GM12878 (cell line): ENCODE data around the gene RNASE13. TPM values are rescaled to one million over a fixed set of nuclear protein-coding genes. Genes with fewer than 3 reads are reported as not detected.

Source experiments
- ATAC-seq: fragments of 200-7000 bp; cut with Tn5 transposase; 3 replicates; pipeline ENCODE4 v1.9.1; 2020; ENCODE audit warnings: mild to moderate bottlenecking, moderate library complexity
- BruUV-seq: library from RNA; stranded (reverse); fragments of 400-500 nt; replicated peaks from 2 replicates; lab custom pipeline; 2021; lab: Mats Ljungman, UMichigan
- CTCF ChIA-PET: fragments of 300-600 bp; sonication (Branson Sonifier 250); formaldehyde crosslinking; extraction: SDS; loops from one replicate; lab custom pipeline; 2021; ENCODE audit warnings: inconsistent platforms; lab: Yijun Ruan, JAX
- POLR2A ChIA-PET: fragments of 350-600 bp; formaldehyde crosslinking; extraction: SDS; loops from one replicate; lab custom pipeline; 2021; ENCODE audit warnings: inconsistent platforms; lab: Charles Lee
- RAD21 ChIA-PET: fragments of 300-600 bp; sonication (Branson Sonifier 250); formaldehyde crosslinking; loops from one replicate; lab custom pipeline; 2023; ENCODE audit warnings: antibody characterized with exemption; ENCODE audit not compliant: unreplicated experiment; lab: Charles Lee
- SMC1A ChIA-PET: fragments of 300-600 bp; sonication (Branson Sonifier 250); formaldehyde crosslinking; loops from one replicate; lab custom pipeline; 2023; ENCODE audit not compliant: unreplicated experiment, uncharacterized antibody; lab: Charles Lee
- DNase-seq: peaks from one replicate; pipeline ENCODE4 v3.0.0-alpha.2; 2011; ENCODE audit warnings: low read depth, low spot score
- FAIRE-seq: peaks from 3 replicates; lab custom pipeline; 2011; peaks lifted over from hg19 to GRCh38; lab: Jason Lieb, UNC
- H2AFZ ChIP-seq: 2 replicates; pipeline ENCODE4 v1.6.0; 2011; ENCODE audit warnings: low read depth, low read length, control low read depth; ENCODE audit not compliant: control insufficient read depth
- H3K27ac ChIP-seq: 2 replicates; pipeline ENCODE4 v1.5.1; 2011; ENCODE audit warnings: control low read depth; ENCODE audit not compliant: control insufficient read depth, insufficient read depth
- H3K27me3 ChIP-seq, 2 experiments: replicated peaks in 1 of 2; 2 replicates each; pipeline versions ENCODE4 v1.6.0 to v1.6.1; 2011; ENCODE audit warnings: low read length in 1 of 2; ENCODE audit not compliant: control insufficient read depth in 2 of 2, insufficient read depth in 2 of 2
- H3K36me3 ChIP-seq, 2 experiments: 2 replicates each; pipeline ENCODE4 v1.5.1; 2011; ENCODE audit warnings: low read length in 1 of 2; ENCODE audit not compliant: control insufficient read depth in 2 of 2, insufficient read depth in 2 of 2
- H3K4me1 ChIP-seq: 2 replicates; pipeline ENCODE4 v1.6.1; 2011; ENCODE audit warnings: mild to moderate bottlenecking, low read length, moderate library complexity, mixed read lengths; ENCODE audit not compliant: control insufficient read depth, insufficient read depth
- H3K4me2 ChIP-seq: 2 replicates; pipeline ENCODE4 v1.6.0; 2011; ENCODE audit warnings: control low read depth; ENCODE audit not compliant: control insufficient read depth, insufficient read depth
- H3K4me3 ChIP-seq: fragments of 200-600 bp; sonication (generic); 2 replicates; pipeline ENCODE4 v1.5.1; 2016
- H3K79me2 ChIP-seq: 2 replicates; pipeline ENCODE4 v1.6.0; 2011; ENCODE audit warnings: low read length; ENCODE audit not compliant: control insufficient read depth, insufficient read depth
- H3K9ac ChIP-seq: 2 replicates; pipeline ENCODE4 v1.8.0; 2011; ENCODE audit warnings: low read length, control low read depth, mixed read lengths; ENCODE audit not compliant: control insufficient read depth, insufficient read depth
- H3K9me3 ChIP-seq: replicated peaks from 3 replicates; pipeline ENCODE4 v1.5.1; 2011; ENCODE audit warnings: mild to moderate bottlenecking, low read length; ENCODE audit not compliant: control insufficient read depth, insufficient read depth
- H4K20me1 ChIP-seq: 2 replicates; pipeline ENCODE4 v1.6.0; 2011; ENCODE audit not compliant: control insufficient read depth, insufficient read depth
- BACH1 ChIP-seq: fragments of 450-650 bp; IDR thresholded peaks from 2 replicates; pipeline ENCODE4 v1.6.1; 2017; ENCODE audit warnings: mild to moderate bottlenecking, borderline replicate concordance
- ETV6 ChIP-seq, 2 experiments: fragments of 450-650 bp in 1 of 2; IDR thresholded peaks in 1 of 2; conservative IDR thresholded peaks in 1 of 2; 2 replicates each; pipeline ENCODE4 v1.6.1; 2014; ENCODE audit warnings: antibody characterized with exemption in 1 of 2, borderline replicate concordance in 1 of 2, low read depth in 1 of 2, mild to moderate bottlenecking in 1 of 2, moderate library complexity in 1 of 2
- GATAD2B ChIP-seq: fragments of 450-650 bp; conservative IDR thresholded peaks from 2 replicates; pipeline ENCODE4 v1.6.1; 2017; ENCODE audit warnings: low read depth, mild to moderate bottlenecking, moderate library complexity
- MEF2B ChIP-seq: fragments of 450-650 bp; IDR thresholded peaks from 2 replicates; pipeline ENCODE4 v1.6.1; 2018; ENCODE audit warnings: mild to moderate bottlenecking, moderate library complexity; ENCODE audit not compliant: partially characterized antibody, poor library complexity, severe bottlenecking
- MTA2 ChIP-seq: fragments of 450-650 bp; IDR thresholded peaks from 2 replicates; pipeline ENCODE4 v1.6.1; 2016; ENCODE audit warnings: low read depth, mild to moderate bottlenecking, moderate library complexity
- POLR2AphosphoS2 ChIP-seq: IDR thresholded peaks from 2 replicates; pipeline ENCODE4 v1.6.1; 2011; ENCODE audit warnings: low read depth, mild to moderate bottlenecking, low read length, improper control_type of control experiment, moderate library complexity
- POLR2AphosphoS5 ChIP-seq: IDR thresholded peaks from 2 replicates; pipeline ENCODE4 v1.6.1; 2011; ENCODE audit warnings: mild to moderate bottlenecking, low read length, inconsistent platforms
- RAD51 ChIP-seq: fragments of 450-650 bp; IDR thresholded peaks from 2 replicates; pipeline ENCODE4 v1.6.1; 2016; ENCODE audit warnings: moderate library complexity, mild to moderate bottlenecking, inconsistent platforms
- RFX5 ChIP-seq: IDR thresholded peaks from 2 replicates; pipeline ENCODE4 v1.6.1; 2011; ENCODE audit warnings: low read depth, low read length, improper control_type of control experiment
- WGBS: methylation state at CpG from one replicate; pipeline ENCODE4 v1.1.6; 2016; ENCODE audit warnings: low lambda C conversion rate; ENCODE audit not compliant: insufficient replicate concordance, insufficient coverage; ENCODE audit errors: missing lambda C conversion rate; 5-methylcytosine and 5-hydroxymethylcytosine counted together
- in situ Hi-C: fragments of 300-500 bp; cut with MboI; formaldehyde crosslinking; loops from 9 replicates; pipeline ENCODE4 v1.14.3; 2018; ENCODE audit warnings: mixed read lengths
- intact Hi-C: fragments of 100-400 bp; cut with micrococcal nuclease; formaldehyde crosslinking; loops from one replicate; pipeline ENCODE4 v1.14.2; 2022; ENCODE audit not compliant: unreplicated experiment
- polyA plus RNA-seq, 11 experiments: library from polyadenylated mRNA; depleted of rRNA in 4 of 11; unstranded in 6 of 11; stranded (reverse) in 5 of 11; fragments of >200 nt; fragmentation: Nextera tagmentation in 4 of 11; fragmentation: Illumina TruSeq in 1 of 11; extraction: Ambion mirVana in 4 of 11; extraction: Trizol in 1 of 11; gene quantifications; 1 replicate in 1 of 11; 2 replicates in 10 of 11; pipeline versions ENCODE4 v1.2.1 to v1.2.3, GENCODE V29; 2011 to 2016; ENCODE audit warnings: inconsistent platforms in 2 of 11, missing spikeins in 2 of 11, low read depth in 1 of 11
- total RNA-seq, 4 experiments: library from RNA; depleted of rRNA in 3 of 4; stranded (reverse); fragments of >200 nt in 3 of 4; fragmentation: Illumina TruSeq in 1 of 4; extraction: Trizol in 1 of 4; gene quantifications; 2 replicates each; pipeline versions ENCODE4 v1.2.1 to v1.2.3, GENCODE V29; 2013 to 2021
- TF ChIP-seq, protein P1 (sequence below): fragments of 450-650 bp; conservative IDR thresholded peaks from 2 replicates; pipeline ENCODE4 v1.6.1; 2017; ENCODE audit warnings: mild to moderate bottlenecking, moderate library complexity
- TF ChIP-seq, protein P2 (sequence below): IDR thresholded peaks from 2 replicates; pipeline ENCODE4 v1.6.1; 2012; ENCODE audit warnings: improper control_type of control experiment, low read depth, low read length; ENCODE audit not compliant: insufficient replicate concordance
- TF ChIP-seq, protein P3 (sequence below): fragments of 450-650 bp; IDR thresholded peaks from 2 replicates; pipeline ENCODE4 v1.6.1; 2016; ENCODE audit warnings: mild to moderate bottlenecking
- TF ChIP-seq, protein P4 (sequence below): IDR thresholded peaks from 2 replicates; pipeline ENCODE4 v1.6.1; 2011; ENCODE audit warnings: borderline replicate concordance, low read depth, mild to moderate bottlenecking, moderate library complexity, mixed read lengths, low read length; ENCODE audit not compliant: insufficient read depth; ENCODE audit errors: extremely low read length

The RNASE13 gene
- total and polyA plus RNA-seq, 10 of the 15 experiments (the other 5 are each of a cell fraction or from before 2014, with no cell fraction given): not detected

DNA sequence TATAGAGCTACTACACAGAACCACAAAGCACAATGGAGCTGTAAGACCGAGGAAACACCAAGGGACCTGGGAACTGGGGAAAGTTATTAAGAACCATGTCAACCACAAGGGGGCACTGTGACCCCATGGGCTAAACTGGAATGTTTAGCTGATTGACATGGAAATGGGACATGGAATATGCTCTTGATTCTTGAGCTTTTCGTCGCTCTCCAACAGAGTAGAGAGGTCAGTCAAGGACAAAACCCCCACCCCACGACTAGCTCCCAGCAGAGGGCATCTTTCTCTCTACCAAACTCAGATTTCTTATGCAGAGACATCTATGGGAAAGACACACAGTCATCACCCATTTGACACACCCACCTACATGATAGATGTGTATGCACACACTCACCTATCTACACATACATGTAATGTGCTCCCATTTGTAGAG lies 19.8 kb downstream of the RNASE13 start:
- no peak overlapping the region for H3K9ac ChIP-seq
- FAIRE-seq (peak; percentile 99), DNase-seq (peak; percentile 25), ATAC-seq (peak; percentile 91)
- peaks cover 0 to 5% of the 10 kb centered on the region in 2 experiments; a peak in 2 of 4 replicates for H3K27me3 ChIP-seq
- WGBS: 1% methylated on average over 4 of the region's 4 CpGs
- no peaks in the 10 kb centered on the region for H3K9me3 ChIP-seq
- ChIA-PET SMC1A (interaction anchor here (0.7 to 5.6 kb wide), 29 partner anchors 8 to 484 kb away, joined by 3 to 99 read pairs (median 5); partner anchors contain the start of genes ARHGEF40 and TMEM253), RAD21 (interaction anchor here (0.6 to 4.7 kb wide), 29 partner anchors 9 to 886 kb away, joined by 3 to 70 read pairs (median 6); partner anchors contain the start of genes ARHGEF40 and TMEM253), POLR2A (interaction anchor here (0.7 to 2.2 kb wide), 5 partner anchors 26 to 89 kb away, joined by 3 to 9 read pairs (median 4); no protein-coding TSS in a partner anchor), CTCF (interaction anchor here (0.6 to 10.7 kb wide), 42 partner anchors 8 to 442 kb away, joined by 3 to 253 read pairs (median 6); partner anchors contain the start of genes ARHGEF40, RNASE13, RNASE7 and TMEM253)
- H2AFZ ChIP-seq: no peak overlapping the region
- in situ Hi-C loops (loop anchor here (5.0 kb wide), 1 partner anchor 88 kb away; the partner anchor contains the start of gene TMEM253), intact Hi-C loops (loop anchor here (1.0 to 2.0 kb wide), 4 partner anchors 26 to 89 kb away; no protein-coding TSS in a partner anchor)
- H3K4me1 ChIP-seq: no peaks in the 10 kb centered on the region
- BruUV-seq: no TSS peak
- no peaks in the 10 kb centered on the region for H3K79me2 ChIP-seq
- no peaks in the 10 kb centered on the region for H3K36me3 ChIP-seq
- no peak overlapping the region for H3K4me3 ChIP-seq
- H3K27ac ChIP-seq: no peak overlapping the region
- H4K20me1 ChIP-seq: no peaks in the 10 kb centered on the region
- no peak overlapping the region for H3K4me2 ChIP-seq
- TF ChIP-seq RAD51 (no peak), BACH1 (no peak), MEF2B (no peak), MTA2 (no peak), GATAD2B (no peak), ETV6 (conservative IDR thresholded peaks at IDR 0.05 in 1 of 2, IDR thresholded peaks at IDR 0.05 in 1 of 2; ENCODE audit: borderline replicate concordance in 1 of 2, low read depth in 1 of 2) (no peak), POLR2AphosphoS5 (no peak), POLR2AphosphoS2 (no peak), RFX5 (no peak)
- TF ChIP-seq, protein P1, sequence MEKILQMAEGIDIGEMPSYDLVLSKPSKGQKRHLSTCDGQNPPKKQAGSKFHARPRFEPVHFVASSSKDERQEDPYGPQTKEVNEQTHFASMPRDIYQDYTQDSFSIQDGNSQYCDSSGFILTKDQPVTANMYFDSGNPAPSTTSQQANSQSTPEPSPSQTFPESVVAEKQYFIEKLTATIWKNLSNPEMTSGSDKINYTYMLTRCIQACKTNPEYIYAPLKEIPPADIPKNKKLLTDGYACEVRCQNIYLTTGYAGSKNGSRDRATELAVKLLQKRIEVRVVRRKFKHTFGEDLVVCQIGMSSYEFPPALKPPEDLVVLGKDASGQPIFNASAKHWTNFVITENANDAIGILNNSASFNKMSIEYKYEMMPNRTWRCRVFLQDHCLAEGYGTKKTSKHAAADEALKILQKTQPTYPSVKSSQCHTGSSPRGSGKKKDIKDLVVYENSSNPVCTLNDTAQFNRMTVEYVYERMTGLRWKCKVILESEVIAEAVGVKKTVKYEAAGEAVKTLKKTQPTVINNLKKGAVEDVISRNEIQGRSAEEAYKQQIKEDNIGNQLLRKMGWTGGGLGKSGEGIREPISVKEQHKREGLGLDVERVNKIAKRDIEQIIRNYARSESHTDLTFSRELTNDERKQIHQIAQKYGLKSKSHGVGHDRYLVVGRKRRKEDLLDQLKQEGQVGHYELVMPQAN: no peak
- TF ChIP-seq, protein P2, sequence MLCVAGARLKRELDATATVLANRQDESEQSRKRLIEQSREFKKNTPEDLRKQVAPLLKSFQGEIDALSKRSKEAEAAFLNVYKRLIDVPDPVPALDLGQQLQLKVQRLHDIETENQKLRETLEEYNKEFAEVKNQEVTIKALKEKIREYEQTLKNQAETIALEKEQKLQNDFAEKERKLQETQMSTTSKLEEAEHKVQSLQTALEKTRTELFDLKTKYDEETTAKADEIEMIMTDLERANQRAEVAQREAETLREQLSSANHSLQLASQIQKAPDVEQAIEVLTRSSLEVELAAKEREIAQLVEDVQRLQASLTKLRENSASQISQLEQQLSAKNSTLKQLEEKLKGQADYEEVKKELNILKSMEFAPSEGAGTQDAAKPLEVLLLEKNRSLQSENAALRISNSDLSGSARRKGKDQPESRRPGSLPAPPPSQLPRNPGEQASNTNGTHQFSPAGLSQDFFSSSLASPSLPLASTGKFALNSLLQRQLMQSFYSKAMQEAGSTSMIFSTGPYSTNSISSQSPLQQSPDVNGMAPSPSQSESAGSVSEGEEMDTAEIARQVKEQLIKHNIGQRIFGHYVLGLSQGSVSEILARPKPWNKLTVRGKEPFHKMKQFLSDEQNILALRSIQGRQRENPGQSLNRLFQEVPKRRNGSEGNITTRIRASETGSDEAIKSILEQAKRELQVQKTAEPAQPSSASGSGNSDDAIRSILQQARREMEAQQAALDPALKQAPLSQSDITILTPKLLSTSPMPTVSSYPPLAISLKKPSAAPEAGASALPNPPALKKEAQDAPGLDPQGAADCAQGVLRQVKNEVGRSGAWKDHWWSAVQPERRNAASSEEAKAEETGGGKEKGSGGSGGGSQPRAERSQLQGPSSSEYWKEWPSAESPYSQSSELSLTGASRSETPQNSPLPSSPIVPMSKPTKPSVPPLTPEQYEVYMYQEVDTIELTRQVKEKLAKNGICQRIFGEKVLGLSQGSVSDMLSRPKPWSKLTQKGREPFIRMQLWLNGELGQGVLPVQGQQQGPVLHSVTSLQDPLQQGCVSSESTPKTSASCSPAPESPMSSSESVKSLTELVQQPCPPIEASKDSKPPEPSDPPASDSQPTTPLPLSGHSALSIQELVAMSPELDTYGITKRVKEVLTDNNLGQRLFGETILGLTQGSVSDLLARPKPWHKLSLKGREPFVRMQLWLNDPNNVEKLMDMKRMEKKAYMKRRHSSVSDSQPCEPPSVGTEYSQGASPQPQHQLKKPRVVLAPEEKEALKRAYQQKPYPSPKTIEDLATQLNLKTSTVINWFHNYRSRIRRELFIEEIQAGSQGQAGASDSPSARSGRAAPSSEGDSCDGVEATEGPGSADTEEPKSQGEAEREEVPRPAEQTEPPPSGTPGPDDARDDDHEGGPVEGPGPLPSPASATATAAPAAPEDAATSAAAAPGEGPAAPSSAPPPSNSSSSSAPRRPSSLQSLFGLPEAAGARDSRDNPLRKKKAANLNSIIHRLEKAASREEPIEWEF: no peak
- TF ChIP-seq, protein P3, sequence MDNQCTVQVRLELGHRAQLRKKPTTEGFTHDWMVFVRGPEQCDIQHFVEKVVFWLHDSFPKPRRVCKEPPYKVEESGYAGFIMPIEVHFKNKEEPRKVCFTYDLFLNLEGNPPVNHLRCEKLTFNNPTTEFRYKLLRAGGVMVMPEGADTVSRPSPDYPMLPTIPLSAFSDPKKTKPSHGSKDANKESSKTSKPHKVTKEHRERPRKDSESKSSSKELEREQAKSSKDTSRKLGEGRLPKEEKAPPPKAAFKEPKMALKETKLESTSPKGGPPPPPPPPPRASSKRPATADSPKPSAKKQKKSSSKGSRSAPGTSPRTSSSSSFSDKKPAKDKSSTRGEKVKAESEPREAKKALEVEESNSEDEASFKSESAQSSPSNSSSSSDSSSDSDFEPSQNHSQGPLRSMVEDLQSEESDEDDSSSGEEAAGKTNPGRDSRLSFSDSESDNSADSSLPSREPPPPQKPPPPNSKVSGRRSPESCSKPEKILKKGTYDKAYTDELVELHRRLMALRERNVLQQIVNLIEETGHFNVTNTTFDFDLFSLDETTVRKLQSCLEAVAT: no peak
- TF ChIP-seq, protein P4, sequence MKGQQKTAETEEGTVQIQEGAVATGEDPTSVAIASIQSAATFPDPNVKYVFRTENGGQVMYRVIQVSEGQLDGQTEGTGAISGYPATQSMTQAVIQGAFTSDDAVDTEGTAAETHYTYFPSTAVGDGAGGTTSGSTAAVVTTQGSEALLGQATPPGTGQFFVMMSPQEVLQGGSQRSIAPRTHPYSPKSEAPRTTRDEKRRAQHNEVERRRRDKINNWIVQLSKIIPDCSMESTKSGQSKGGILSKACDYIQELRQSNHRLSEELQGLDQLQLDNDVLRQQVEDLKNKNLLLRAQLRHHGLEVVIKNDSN: no peak
